K562 (cell line): ENCODE data around the gene DMD. TPM values are rescaled to one million over a fixed set of nuclear protein-coding genes. Genes with fewer than 3 reads are reported as not detected.

ENCODE experiments used
- BCL6 ChIP-seq: fragments of 250-450 bp; sonication (Bioruptor Pico); IDR thresholded peaks from 2 replicates; pipeline ENCODE4 v1.4.0; 2020
- BCOR ChIP-seq: fragments of 450-650 bp; IDR thresholded peaks from 2 replicates; pipeline ENCODE4 v1.6.1; 2016
- CBX5 ChIP-seq: IDR thresholded peaks from 2 replicates; pipeline ENCODE4 v1.6.1; 2014; ENCODE audit warnings: low read depth, borderline replicate concordance
- ELK1 ChIP-seq: sonication (generic); formaldehyde crosslinking; IDR thresholded peaks from 2 replicates; pipeline ENCODE4 v1.8.1; 2022; ENCODE audit warnings: missing genetic modification reagents
- GATAD2A ChIP-seq: fragments of 450-650 bp; IDR thresholded peaks from 2 replicates; pipeline ENCODE4 v1.6.1; 2017
- KDM2B ChIP-seq: fragments of 250-450 bp; sonication (Bioruptor Pico); IDR thresholded peaks from 2 replicates; pipeline ENCODE4 v1.8.0; 2021; ENCODE audit warnings: mild to moderate bottlenecking, moderate library complexity
- MTA3 ChIP-seq: fragments of 450-650 bp; formaldehyde crosslinking; IDR thresholded peaks from 2 replicates; pipeline ENCODE4 v1.6.1; 2017; ENCODE audit warnings: mild to moderate bottlenecking, borderline replicate concordance
- RAD51 ChIP-seq: fragments of 450-650 bp; IDR thresholded peaks from 2 replicates; pipeline ENCODE4 v1.7.1; 2016; ENCODE audit warnings: low read depth, mild to moderate bottlenecking, borderline replicate concordance
- SMAD2 ChIP-seq: fragments of 150-350 bp; IDR thresholded peaks from 2 replicates; pipeline ENCODE4 v1.6.1; 2014; ENCODE audit warnings: low read depth, mild to moderate bottlenecking, low read length
- ZNF143 ChIP-seq: sonication (generic); formaldehyde crosslinking; IDR thresholded peaks from 2 replicates; pipeline ENCODE4 v1.9.0; 2022; ENCODE audit warnings: mild to moderate bottlenecking, missing genetic modification reagents
- ZNF175 ChIP-seq: fragments of 200-800 bp; sonication (Bioruptor generic); IDR thresholded peaks from 2 replicates; pipeline ENCODE4 v1.6.1; 2016; ENCODE audit warnings: low read depth, mild to moderate bottlenecking, missing genetic modification characterization, missing compliant biosample characterization
- ZNF609 ChIP-seq: sonication (generic); formaldehyde crosslinking; IDR thresholded peaks from 2 replicates; pipeline ENCODE4 v1.8.1; 2023; ENCODE audit warnings: missing genetic modification reagents, mild to moderate bottlenecking, borderline replicate concordance
- polyA plus RNA-seq, 8 experiments: library from polyadenylated mRNA; depleted of rRNA in 4 of 8; stranded (reverse) in 5 of 8; unstranded in 3 of 8; fragments of >200 nt; fragmentation: Nextera tagmentation in 2 of 8; fragmentation: Illumina TruSeq in 1 of 8; extraction: Ambion mirVana in 2 of 8; extraction: Trizol in 1 of 8; gene quantifications; 2 replicates each; pipeline versions ENCODE4 v1.2.1 to v1.2.3, GENCODE V29; 2011 to 2014; ENCODE audit warnings: inconsistent platforms in 1 of 8, missing spikeins in 1 of 8
- total RNA-seq, 7 experiments: library from RNA; depleted of rRNA in 6 of 7; stranded (reverse); fragments of >200 nt in 6 of 7; fragmentation: Illumina TruSeq in 2 of 7; extraction: Trizol in 2 of 7; gene quantifications; 2 replicates each; pipeline versions ENCODE4 v1.2.1 to v1.2.3, GENCODE V29; 2011 to 2021; ENCODE audit warnings: low replicate concordance in 1 of 7

Gene DMD
- total and polyA plus RNA-seq, 9 of the 15 experiments (the other 6 are each of a cell fraction or from before 2014, with no cell fraction given), result 3.8 to 20.4 (median 11.4) TPM

GRCh38 chrX:32087663-32088062, 1123.7 kb downstream of the DMD start (continued):
- TF ChIP-seq ZNF609 (CRISPR knock-in tag), result no peak
- no peak for TF ChIP-seq ELK1 (CRISPR knock-in tag)
- TF ChIP-seq GATAD2A, result no peak
- no peak for TF ChIP-seq ZNF143 (CRISPR knock-in tag)
- TF ChIP-seq MTA3, result no peak
- TF ChIP-seq ZNF175, result no peak
- no peak for TF ChIP-seq BCL6 (CRISPR knock-in tag)
- TF ChIP-seq KDM2B, result no peak
- TF ChIP-seq SMAD2, result no peak
- TF ChIP-seq BCOR, result no peak
- TF ChIP-seq RAD51, result no peak
- no peak for TF ChIP-seq CBX5
